Chondrocyte (in vitro differentiated cells): ENCODE measurements around the gene NID1. TPM values are rescaled to one million over a fixed set of nuclear protein-coding genes. Genes with fewer than 3 reads are reported as not detected.
"Not testable (repeated sequence)": the region's sequence is repeated elsewhere in the genome, so short reads cannot be mapped to it uniquely, and the experiment has no call there.

Experiments used
- DNase-seq: peaks from one replicate; pipeline ENCODE4 v3.0.0; 2021; ENCODE audit warnings: mixed read lengths, low spot score
- H3K27ac Mint-ChIP-seq: one replicate; pipeline ENCODE4 v1.8.0; 2021; ENCODE audit warnings: mild to moderate bottlenecking, moderate library complexity, mixed read lengths; ENCODE audit not compliant: unreplicated experiment
- H3K27me3 Mint-ChIP-seq: 2 replicates; pipeline ENCODE4 v1.8.0; 2021; ENCODE audit warnings: low read depth, mixed read lengths
- H3K36me3 Mint-ChIP-seq: 2 replicates; pipeline ENCODE4 v1.8.0; 2021; ENCODE audit warnings: low read depth, mixed read lengths
- H3K4me1 Mint-ChIP-seq: 2 replicates; pipeline ENCODE4 v1.8.0; 2021; ENCODE audit warnings: low read depth, mild to moderate bottlenecking, mixed read lengths
- H3K4me3 Mint-ChIP-seq: one replicate; pipeline ENCODE4 v1.8.0; 2021; ENCODE audit warnings: mild to moderate bottlenecking, moderate library complexity, mixed read lengths; ENCODE audit not compliant: unreplicated experiment
- H3K9me3 Mint-ChIP-seq: 2 replicates; pipeline ENCODE4 v1.8.0; 2021; ENCODE audit warnings: low read depth, mixed read lengths
- CTCF ChIP-seq: fragments of 200-600 bp; sonication (generic); IDR thresholded peaks from 2 replicates; pipeline ENCODE4 v1.5.0; 2021; ENCODE audit warnings: antibody characterized with exemption, mild to moderate bottlenecking, moderate library complexity
- total RNA-seq: library from RNA; stranded (reverse); gene quantifications from 3 replicates; pipeline ENCODE4 v1.2.1, GENCODE V29; 2021

NID1 gene
- total RNA-seq, 1 donor from 2014 or later: 99.1 TPM

DNA sequence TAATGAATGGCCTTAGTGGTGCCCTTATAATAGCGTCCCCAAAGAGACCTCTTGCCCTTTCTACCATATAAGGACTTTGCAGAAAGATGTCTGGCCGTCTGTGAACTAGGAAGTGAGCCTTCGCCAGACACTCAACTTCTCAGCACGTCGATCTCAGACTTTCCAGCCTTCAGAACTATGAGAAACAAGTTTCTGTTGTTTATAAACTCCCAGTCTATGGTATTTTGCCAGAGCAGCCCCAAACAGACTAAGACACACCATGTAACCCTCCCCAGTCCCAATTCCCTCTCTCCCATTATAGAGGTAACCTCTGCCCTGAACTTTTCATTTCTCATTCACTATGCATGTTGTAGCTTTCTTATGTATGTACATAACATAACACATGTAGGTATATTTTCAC is 55.7 kb downstream of the NID1 start:
- no peaks in the 10 kb centered on the region for H3K27me3 Mint-ChIP-seq
- no peak for TF ChIP-seq CTCF
- no peaks in the 10 kb centered on the region for H3K9me3 Mint-ChIP-seq
- peaks cover 12% of the 10 kb centered on the region for H3K36me3 Mint-ChIP-seq
- H3K4me1 Mint-ChIP-seq: peaks cover 23% of the 10 kb centered on the region
- no peak overlapping the region for H3K27ac Mint-ChIP-seq
- H3K4me3 Mint-ChIP-seq: no peak overlapping the region
- DNase-seq: no peak

DNA sequence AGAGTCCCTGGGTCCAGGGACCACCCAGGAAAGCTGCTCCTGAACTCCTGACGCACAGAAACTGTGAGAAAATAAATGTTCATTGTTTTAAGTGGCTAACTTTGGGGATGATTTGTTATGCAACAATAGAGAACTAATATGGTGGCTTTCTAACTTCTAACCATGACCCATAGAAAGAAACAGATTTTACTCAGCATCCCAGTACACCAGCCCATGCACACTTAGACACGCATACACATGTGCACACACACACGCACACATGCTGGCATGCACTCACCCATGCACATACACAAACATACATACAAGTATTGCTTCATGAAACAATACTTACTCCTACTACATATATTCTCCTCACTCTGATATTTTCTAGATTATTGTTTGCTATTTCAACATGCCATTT is 57.1 kb downstream of the NID1 start:
- no peak for DNase-seq
- H3K9me3 Mint-ChIP-seq: no peaks in the 10 kb centered on the region
- TF ChIP-seq CTCF: no peak
- peaks cover 6% of the 10 kb centered on the region for H3K36me3 Mint-ChIP-seq
- H3K27ac Mint-ChIP-seq: no peak overlapping the region
- H3K4me1 Mint-ChIP-seq: peaks cover 23% of the 10 kb centered on the region
- H3K4me3 Mint-ChIP-seq: no peak overlapping the region
- H3K27me3 Mint-ChIP-seq: no peaks in the 10 kb centered on the region

GRCh38 chr1:236003058-236003457 is 61.8 kb downstream of the NID1 start:
- peaks cover 24% of the 10 kb centered on the region for H3K4me1 Mint-ChIP-seq
- H3K27me3 Mint-ChIP-seq, H3K4me3 Mint-ChIP-seq, DNase-seq, H3K36me3 Mint-ChIP-seq, H3K27ac Mint-ChIP-seq, H3K9me3 Mint-ChIP-seq: not testable (repeated sequence)

GRCh38 chr1:236002572-236002971 is 62.3 kb downstream of the NID1 start:
- Mint-ChIP-seq H3K4me1 (peaks cover 28% of the 10 kb centered on the region), H3K9me3 (peaks cover 3% of the 10 kb centered on the region), H3K27me3 (no peaks in the 10 kb centered on the region), H3K27ac (no peak overlapping the region), H3K36me3 (peaks cover 6% of the 10 kb centered on the region), H3K4me3 (no peak overlapping the region)
- no peak for DNase-seq
- no peak for TF ChIP-seq CTCF

- Mint-ChIP-seq H3K4me3 (no peak overlapping the region), H3K27ac (no peak overlapping the region), H3K27me3 (no peaks in the 10 kb centered on the region), H3K4me1 (peaks cover 28% of the 10 kb centered on the region), H3K36me3 (peaks cover 2% of the 10 kb centered on the region), H3K9me3 (peaks cover 3% of the 10 kb centered on the region)
- DNase-seq: no peak
- no peak for TF ChIP-seq CTCF
Measured at GRCh38 chr1:236002025-236002390, 62.9 kb downstream of the NID1 start.

DNA sequence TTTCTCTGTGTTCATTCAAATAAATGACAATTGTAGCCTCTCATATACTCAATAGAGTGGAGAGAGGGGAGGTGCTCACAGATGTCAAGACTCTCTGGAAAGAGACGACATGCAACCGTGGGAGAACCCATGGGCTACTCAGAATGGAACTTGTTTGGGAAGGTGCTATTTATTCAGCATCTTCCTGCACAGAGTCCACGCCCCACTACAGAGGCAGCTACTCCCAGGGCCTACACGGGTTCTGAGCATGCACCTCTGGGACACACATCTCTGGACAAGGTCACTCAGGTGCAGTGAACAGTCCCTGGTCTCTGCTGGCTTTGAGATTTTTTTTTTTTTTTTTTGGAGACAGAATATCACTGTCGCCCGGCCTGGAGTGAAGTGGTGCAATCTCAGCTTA is 64.1 kb downstream of the NID1 start:
- Mint-ChIP-seq H3K4me1 (peaks cover 22% of the 10 kb centered on the region), H3K36me3 (peaks cover 2% of the 10 kb centered on the region), H3K27ac (no peak overlapping the region), H3K9me3 (peaks cover 3% of the 10 kb centered on the region), H3K4me3 (no peak overlapping the region), H3K27me3 (no peaks in the 10 kb centered on the region)
- DNase-seq: no peak
- no peak for TF ChIP-seq CTCF
